ENCODE results near the gene ZNF621. TPM values are rescaled to one million over a fixed set of nuclear protein-coding genes. Genes with fewer than 3 reads are reported as not detected.

Gene ZNF621
- total RNA-seq, 4 donors from 2014 or later: 5.7 to 8.4 (median 7.4) TPM

- intact Hi-C loops (cut with DNase I; ENCODE audit: low total_unique reads): no loop called here
- in situ Hi-C loops (cut with MboI; ENCODE audit: low sequenced_read_pairs in 4 of 4): no loop called here
- no peak for ATAC-seq
These were observed 6.7 kb upstream of the ZNF621 start for GRCh38 chr3:40518067-40518466.

GRCh38 chr3:40518848-40519247 lies 5.9 kb upstream of the ZNF621 start:
- Histone ChIP-seq H3K4me1 (no peaks in the 10 kb centered on the region), H3K27ac (no peak overlapping the region), H3K27me3 (no peaks in the 10 kb centered on the region), H3K9me3 (no peaks in the 10 kb centered on the region), H3K4me3 (no peak overlapping the region), H3K36me3 (no peaks in the 10 kb centered on the region)
- intact Hi-C loops (cut with DNase I; ENCODE audit: low total_unique reads) (no loop called here), in situ Hi-C loops (cut with MboI; ENCODE audit: low sequenced_read_pairs in 4 of 4) (no loop called here)
- ATAC-seq (no peak), DNase-seq (no peak)
- TF ChIP-seq POLR2A (IDR thresholded peaks at IDR 0.05): no peak
- no peak for TF ChIP-seq CTCF (IDR thresholded peaks at IDR 0.05 in 4 of 5, conservative IDR thresholded peaks at IDR 0.05 in 1 of 5)

More at GRCh38 chr3:40518067-40518466, 6.7 kb upstream of the ZNF621 start:
- Histone ChIP-seq H3K27ac (no peak overlapping the region), H3K4me3 (no peak overlapping the region), H3K27me3 (no peaks in the 10 kb centered on the region), H3K36me3 (no peaks in the 10 kb centered on the region), H3K4me1 (no peaks in the 10 kb centered on the region), H3K9me3 (no peaks in the 10 kb centered on the region)
- TF ChIP-seq CTCF (IDR thresholded peaks at IDR 0.05 in 4 of 5, conservative IDR thresholded peaks at IDR 0.05 in 1 of 5) (no peak), POLR2A (IDR thresholded peaks at IDR 0.05) (no peak)
- no peak for DNase-seq

- in situ Hi-C loops (cut with MboI; ENCODE audit: low sequenced_read_pairs in 4 of 4): loop anchor here in 2 of 4 donors (10.0 kb wide), 3 partner anchors 56 to 196 kb away; partner anchors contain the start of gene RPL14 (in 1 of the 2)
- intact Hi-C loops (cut with DNase I; ENCODE audit: low total_unique reads): no loop called here
- Histone ChIP-seq H3K36me3 (peaks cover 0 to 2% of the 10 kb centered on the region in 2 donors), H3K4me3 (no peak overlapping the region), H3K4me1 (peaks cover 11 to 12% of the 10 kb centered on the region in 2 donors), H3K27me3 (no peaks in the 10 kb centered on the region), H3K27ac (no peak overlapping the region), H3K9me3 (no peaks in the 10 kb centered on the region)
- no peak for DNase-seq
- TF ChIP-seq CTCF (IDR thresholded peaks at IDR 0.05 in 4 of 5, conservative IDR thresholded peaks at IDR 0.05 in 1 of 5): no peak
- TF ChIP-seq POLR2A (IDR thresholded peaks at IDR 0.05): no peak
- no peak for ATAC-seq
These were observed 3.5 kb upstream of the ZNF621 start for GRCh38 chr3:40521254-40521653.

- peak; percentile 33 to 55 for ATAC-seq
These were observed 979 bp upstream of the ZNF621 start for GRCh38 chr3:40523781-40524180.

More at GRCh38 chr3:40523781-40524180, 979 bp upstream of the ZNF621 start:
- in situ Hi-C loops (cut with MboI; ENCODE audit: low sequenced_read_pairs in 4 of 4) (loop anchor here in 2 of 4 donors (10.0 kb wide), 3 partner anchors 59 to 199 kb away; partner anchors contain the start of gene RPL14 (in 1 of the 2)), intact Hi-C loops (cut with DNase I; ENCODE audit: low total_unique reads) (loop anchor here (1.0 to 2.0 kb wide), 6 partner anchors 17 to 214 kb away; partner anchors contain the start of genes EIF1B, RPL14, ZNF619 and ZNF620)
- Histone ChIP-seq H3K9me3 (no peaks in the 10 kb centered on the region), H3K36me3 (peaks cover 0 to 23% of the 10 kb centered on the region in 2 donors), H3K27me3 (no peaks in the 10 kb centered on the region), H3K4me1 (peaks cover 12 to 13% of the 10 kb centered on the region in 2 donors), H3K27ac (peak overlapping the region; percentile 87 to 90 (median 88)), H3K4me3 (peak overlapping the region; percentile 67 to 96 (median 70))
- DNase-seq: peak in 1 of 2 donors; percentile 33
- no peak for TF ChIP-seq CTCF (IDR thresholded peaks at IDR 0.05 in 4 of 5, conservative IDR thresholded peaks at IDR 0.05 in 1 of 5)
- no peak for TF ChIP-seq POLR2A (IDR thresholded peaks at IDR 0.05)
